ENCODE data around the gene ESPNL. TPM values are rescaled to one million over a fixed set of nuclear protein-coding genes. Genes with fewer than 3 reads are reported as not detected.

ESPNL gene
- polyA plus RNA-seq, 1 donor, result 0.30 TPM

GRCh38 chr2:238171575-238172187 is 71.5 kb downstream of the ESPNL start:
- DNase-seq, result no peak

GRCh38 chr2:238172439-238172838 is 72.3 kb downstream of the ESPNL start:
- DNase-seq, result no peak

GRCh38 chr2:238173692-238174091 is 73.6 kb downstream of the ESPNL start:
- no peak for DNase-seq

GRCh38 chr2:238174291-238174690 is 74.2 kb downstream of the ESPNL start:
- no peak for DNase-seq

- DNase-seq, result no peak
Observed at GRCh38 chr2:238174701-238175100, 74.6 kb downstream of the ESPNL start.

- no peak for DNase-seq
Observed at GRCh38 chr2:238176613-238177012, 76.5 kb downstream of the ESPNL start.

GRCh38 chr2:238180554-238180953 is 80.4 kb downstream of the ESPNL start:
- DNase-seq, result no peak

- DNase-seq, result no peak
Observed at GRCh38 chr2:238182362-238182761, 82.2 kb downstream of the ESPNL start.

Other genes starting within 250 kb of the ESPNL start
- 2.5 TPM for gene RAMP1, start 240.7 kb upstream of the ESPNL start, polyA plus RNA-seq (ENCODE audit: insufficient read length)
- 42.3 TPM for gene UBE2F, start 133.3 kb upstream of the ESPNL start, polyA plus RNA-seq (ENCODE audit: insufficient read length)
- 34.0 TPM for gene SCLY, start 39.3 kb upstream of the ESPNL start, polyA plus RNA-seq (ENCODE audit: insufficient read length)
- 0.40 TPM for gene KLHL30, start 38.3 kb downstream of the ESPNL start, polyA plus RNA-seq (ENCODE audit: insufficient read length)
- gene ERFE, start 58.6 kb downstream of the ESPNL start, polyA plus RNA-seq (ENCODE audit: insufficient read length), result 7.2 TPM
- 60.8 TPM for gene ILKAP, start 103.4 kb downstream of the ESPNL start, polyA plus RNA-seq (ENCODE audit: insufficient read length)
- gene HES6, start 139.7 kb downstream of the ESPNL start, polyA plus RNA-seq (ENCODE audit: insufficient read length), result 3.7 TPM
- gene PER2, start 188.3 kb downstream of the ESPNL start, polyA plus RNA-seq (ENCODE audit: insufficient read length), result 8.2 TPM
- 24.1 TPM for gene TRAF3IP1, start 220.2 kb downstream of the ESPNL start, polyA plus RNA-seq (ENCODE audit: insufficient read length)

Measured in left kidney (tissue), 2 donors.